HG03571 (cell line): ENCODE data around the gene CYLC1.

Source experiments
- ATAC-seq: cut with Tn5 transposase; IDR thresholded peaks from one replicate; pipeline ENCODE4 v1.9.1; 2021; ENCODE audit not compliant: unreplicated experiment

CYLC1 gene, protein sequence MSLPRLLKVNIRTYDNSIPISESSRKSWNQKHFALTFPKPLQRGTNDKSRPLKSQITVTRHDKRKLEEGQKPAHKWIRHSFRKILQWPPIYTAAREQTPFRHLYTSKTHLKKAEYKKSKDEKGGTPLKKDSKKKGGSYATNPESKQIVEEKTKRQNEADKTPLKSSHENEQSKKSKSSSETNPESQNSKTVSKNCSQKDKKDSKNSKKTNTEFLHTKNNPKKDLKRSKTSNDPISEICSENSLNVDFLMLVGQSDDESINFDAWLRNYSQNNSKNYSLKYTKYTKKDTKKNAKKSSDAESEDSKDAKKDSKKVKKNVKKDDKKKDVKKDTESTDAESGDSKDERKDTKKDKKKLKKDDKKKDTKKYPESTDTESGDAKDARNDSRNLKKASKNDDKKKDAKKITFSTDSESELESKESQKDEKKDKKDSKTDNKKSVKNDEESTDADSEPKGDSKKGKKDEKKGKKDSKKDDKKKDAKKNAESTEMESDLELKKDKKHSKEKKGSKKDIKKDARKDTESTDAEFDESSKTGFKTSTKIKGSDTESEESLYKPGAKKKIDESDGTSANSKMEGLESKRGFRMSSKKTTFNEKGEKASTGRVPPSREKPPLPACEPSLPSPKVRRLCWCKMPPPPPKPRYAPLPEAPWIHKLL

DNA sequence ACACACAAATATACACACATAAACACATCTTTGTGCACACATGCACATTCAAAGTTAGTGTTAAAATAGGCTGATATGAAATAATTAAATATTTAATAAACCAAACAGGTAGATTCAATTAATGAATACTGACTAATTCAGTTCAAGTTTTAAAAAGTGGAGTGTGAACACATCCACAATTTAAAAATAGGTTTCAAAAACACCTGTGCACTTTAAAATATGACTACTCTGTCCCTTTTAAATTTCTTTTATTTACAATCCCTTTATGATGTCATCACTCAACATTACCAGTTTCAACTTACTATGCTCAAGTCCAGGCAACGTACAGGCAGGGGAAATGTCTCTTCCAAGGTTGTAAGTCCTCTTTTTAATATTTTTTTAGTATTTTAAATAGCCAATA lies at the start of gene CYLC1:
Gene CYLC1, plus strand, starts transcription at position 301 of the 400 bp plus-strand sequence. Its CDS starts 37 bp downstream, at position 338.
- ATAC-seq, result no peak

DNA sequence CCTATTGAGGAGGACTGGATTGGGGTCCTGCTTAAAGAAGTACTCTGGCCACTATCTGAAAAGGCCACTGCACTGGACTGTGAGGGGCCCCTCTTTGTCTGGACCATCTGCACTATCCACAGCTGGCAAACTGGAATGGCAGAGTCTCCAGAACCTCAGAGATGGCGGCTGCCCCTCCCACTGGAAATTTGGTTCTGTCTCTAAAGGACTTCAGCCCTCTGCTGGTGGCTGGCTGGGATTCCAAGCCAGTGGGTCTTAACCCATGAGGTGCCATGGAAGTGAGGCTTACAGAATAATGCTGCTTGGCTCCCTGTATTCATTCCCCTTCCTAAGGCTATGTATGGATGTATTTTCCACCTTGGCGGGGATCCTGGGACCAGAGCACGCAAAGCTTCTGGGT lies 41.6 kb upstream of the CYLC1 start:
- no peak for ATAC-seq

DNA sequence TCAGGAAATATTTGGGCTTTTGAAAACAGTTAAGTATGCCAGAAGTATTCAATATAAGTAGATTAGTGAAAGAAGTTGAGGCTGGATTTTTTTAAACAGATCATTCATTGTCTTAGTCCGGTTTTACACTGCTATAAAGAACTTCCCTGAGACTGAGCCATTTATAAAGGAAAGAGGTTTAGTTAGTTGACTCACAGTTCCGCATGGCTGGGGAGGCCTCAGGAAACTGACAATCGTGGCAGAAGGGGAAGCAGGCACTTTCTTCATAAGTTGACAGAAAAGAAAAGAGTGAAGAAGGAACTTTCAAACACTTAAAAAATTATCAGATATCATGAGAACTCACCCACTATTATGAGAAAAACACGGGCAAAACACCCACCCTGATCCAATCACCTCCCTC lies 31.1 kb upstream of the CYLC1 start:
- no peak for ATAC-seq

GRCh38 chrX:83845397-83845796 lies 15.5 kb upstream of the CYLC1 start:
- no peak for ATAC-seq

GRCh38 chrX:83847339-83847738 lies 13.6 kb upstream of the CYLC1 start:
- no peak for ATAC-seq

DNA sequence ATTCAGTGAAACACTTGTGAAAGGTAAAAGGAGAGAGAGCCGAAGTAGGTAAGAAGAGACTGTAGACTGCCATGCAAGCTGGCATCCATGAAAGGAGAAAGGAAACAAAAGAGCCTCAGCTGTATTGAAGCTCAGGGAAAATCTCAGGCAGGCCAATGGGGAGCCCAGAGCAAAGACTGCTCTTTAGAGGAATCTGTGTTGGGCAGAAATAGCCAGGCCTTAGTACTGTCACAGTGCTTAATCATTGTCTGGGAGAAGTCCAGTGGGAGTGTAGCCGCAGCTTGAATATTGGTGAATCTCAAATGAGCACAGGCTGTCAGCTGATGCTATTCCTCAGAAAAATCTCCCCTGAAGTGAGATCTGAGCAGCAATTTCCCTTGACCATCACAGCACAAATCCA lies 27.6 kb downstream of the CYLC1 start:
- no peak for ATAC-seq

GRCh38 chrX:83892433-83892832 lies 31.5 kb downstream of the CYLC1 start:
- ATAC-seq, result no peak

GRCh38 chrX:83906921-83907320 lies 46.0 kb downstream of the CYLC1 start:
- no peak for ATAC-seq

DNA sequence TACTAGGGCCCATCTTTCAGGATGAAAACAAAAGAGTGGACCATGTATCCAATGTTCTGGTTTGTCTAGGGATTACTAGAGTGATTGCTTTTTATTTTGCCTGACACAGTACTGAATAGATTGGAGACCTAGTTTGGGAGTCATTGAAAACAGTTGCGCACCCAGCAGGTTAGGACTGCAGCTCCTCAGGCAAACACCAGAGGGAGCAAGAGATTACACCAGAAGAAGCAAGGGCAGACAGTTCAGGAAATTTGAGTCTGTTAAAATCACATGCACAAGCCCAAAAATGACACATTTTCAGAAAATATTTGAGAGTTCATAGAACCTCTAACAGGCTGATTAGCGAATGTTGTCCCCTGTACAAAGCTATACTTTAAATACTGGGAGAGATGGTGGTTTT lies 55.6 kb downstream of the CYLC1 start:
- no peak for ATAC-seq

GRCh38 chrX:83934220-83934619 lies 73.3 kb downstream of the CYLC1 start:
- ATAC-seq, result no peak
